ENCODE data around the gene NTRK2.

GRCh38 chr9:84756171-84756570 is 86.6 kb downstream of the NTRK2 start:
- TF ChIP-seq CTCF (IDR thresholded peaks at IDR 0.05), result no peak
- TF ChIP-seq POLR2A (IDR thresholded peaks at IDR 0.05), result no peak
